Measurements from ENCODE around the gene AOX1.

AOX1 gene

DNA sequence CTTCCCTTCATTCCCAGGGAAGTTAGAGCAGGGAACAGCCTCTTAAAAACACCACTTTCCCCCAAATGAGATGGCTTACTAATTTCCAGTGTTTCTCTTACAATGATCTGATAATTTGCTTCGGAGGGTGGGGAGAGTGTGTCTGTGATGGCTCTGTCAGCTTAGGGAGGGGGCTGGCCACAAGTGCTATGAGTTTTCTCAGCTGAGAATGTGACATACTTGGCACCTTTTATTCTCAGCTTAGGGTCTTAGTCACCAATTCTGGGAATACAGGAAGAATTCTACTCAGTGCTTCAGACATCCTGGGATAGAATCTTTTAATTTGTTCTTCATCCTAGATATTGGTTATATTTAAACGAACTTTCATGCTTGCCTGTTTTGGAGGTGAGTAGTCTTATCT lies 64.4 kb downstream of the AOX1 start:
- POLR2A ChIA-PET (ENCODE audit: low non-redundant PET) = no interaction called here
- TF ChIP-seq, protein P1, sequence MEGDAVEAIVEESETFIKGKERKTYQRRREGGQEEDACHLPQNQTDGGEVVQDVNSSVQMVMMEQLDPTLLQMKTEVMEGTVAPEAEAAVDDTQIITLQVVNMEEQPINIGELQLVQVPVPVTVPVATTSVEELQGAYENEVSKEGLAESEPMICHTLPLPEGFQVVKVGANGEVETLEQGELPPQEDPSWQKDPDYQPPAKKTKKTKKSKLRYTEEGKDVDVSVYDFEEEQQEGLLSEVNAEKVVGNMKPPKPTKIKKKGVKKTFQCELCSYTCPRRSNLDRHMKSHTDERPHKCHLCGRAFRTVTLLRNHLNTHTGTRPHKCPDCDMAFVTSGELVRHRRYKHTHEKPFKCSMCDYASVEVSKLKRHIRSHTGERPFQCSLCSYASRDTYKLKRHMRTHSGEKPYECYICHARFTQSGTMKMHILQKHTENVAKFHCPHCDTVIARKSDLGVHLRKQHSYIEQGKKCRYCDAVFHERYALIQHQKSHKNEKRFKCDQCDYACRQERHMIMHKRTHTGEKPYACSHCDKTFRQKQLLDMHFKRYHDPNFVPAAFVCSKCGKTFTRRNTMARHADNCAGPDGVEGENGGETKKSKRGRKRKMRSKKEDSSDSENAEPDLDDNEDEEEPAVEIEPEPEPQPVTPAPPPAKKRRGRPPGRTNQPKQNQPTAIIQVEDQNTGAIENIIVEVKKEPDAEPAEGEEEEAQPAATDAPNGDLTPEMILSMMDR (conservative IDR thresholded peaks at IDR 0.05; ENCODE audit: low read depth) = no peak
- no peak overlapping the region for H3K27ac ChIP-seq
- CTCF ChIA-PET = no interaction called here
- no peak for DNase-seq (ENCODE audit: low spot score)

DNA sequence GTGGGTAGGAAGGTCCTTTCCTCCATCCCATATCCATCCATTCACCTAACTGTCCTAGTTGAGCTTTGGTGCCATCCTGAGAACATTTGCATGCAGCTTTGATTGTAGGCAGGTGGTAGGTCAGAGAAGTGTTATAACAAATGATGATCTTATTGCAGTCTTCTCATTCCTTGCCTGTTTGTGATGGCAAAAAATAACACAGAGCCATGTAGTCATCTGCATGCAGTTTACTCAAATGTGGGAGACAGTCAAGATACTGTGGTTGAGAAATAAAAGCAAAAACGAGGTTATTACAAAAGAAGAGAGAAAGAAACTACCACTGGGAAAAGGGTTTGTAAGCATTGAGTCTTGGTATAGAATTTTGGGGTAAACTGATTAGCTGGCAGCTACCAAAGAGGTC lies 66.3 kb downstream of the AOX1 start:
- TF ChIP-seq, protein P1 (conservative IDR thresholded peaks at IDR 0.05; ENCODE audit: low read depth) = no peak
- POLR2A ChIA-PET (ENCODE audit: low non-redundant PET) = no interaction called here
- DNase-seq (ENCODE audit: low spot score) = no peak
- CTCF ChIA-PET = no interaction called here
- H3K27ac ChIP-seq = no peak overlapping the region

DNA sequence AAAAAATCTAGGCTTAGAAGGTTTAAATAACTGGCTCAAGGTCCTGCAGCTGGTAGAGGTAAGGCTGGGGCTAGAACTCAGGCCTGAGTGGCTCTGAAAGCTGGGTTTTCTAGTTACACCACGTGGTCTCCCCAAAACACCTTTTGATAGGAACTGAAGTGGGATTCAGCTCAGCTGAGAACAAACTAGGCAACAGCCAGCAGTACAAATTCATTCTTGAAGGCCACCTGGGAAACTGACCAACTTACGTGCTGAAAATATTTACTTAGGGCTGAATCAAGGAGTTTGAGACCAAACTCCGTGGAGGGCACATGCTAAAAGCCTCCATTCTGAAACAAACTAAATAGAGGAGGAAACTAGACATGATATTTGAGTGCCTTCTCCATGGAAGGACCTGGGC lies 67.2 kb downstream of the AOX1 start:
- ChIA-PET CTCF (no interaction called here), POLR2A (ENCODE audit: low non-redundant PET) (no interaction called here)
- DNase-seq (ENCODE audit: low spot score) = no peak
- TF ChIP-seq, protein P1 (conservative IDR thresholded peaks at IDR 0.05; ENCODE audit: low read depth) = no peak
- no peak overlapping the region for H3K27ac ChIP-seq

DNA sequence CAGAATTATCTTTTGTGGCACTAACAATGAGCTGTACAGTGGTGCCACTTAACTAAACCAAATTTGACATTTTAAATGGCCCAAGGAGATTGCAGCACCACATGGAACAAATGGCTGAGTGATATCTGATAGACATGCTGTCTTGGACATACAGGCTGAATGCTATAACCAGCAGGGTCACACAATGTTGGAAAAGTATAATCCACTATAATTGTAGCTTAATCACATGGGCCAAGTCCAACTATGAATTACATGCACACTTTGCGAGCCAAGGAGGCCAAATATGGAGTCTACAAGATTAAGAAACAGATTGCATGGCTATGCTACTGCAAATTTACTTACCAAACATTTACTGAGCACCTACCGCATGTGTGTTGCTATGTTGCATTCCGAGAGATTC lies 69.0 kb downstream of the AOX1 start:
- POLR2A ChIA-PET (ENCODE audit: low non-redundant PET) = no interaction called here
- CTCF ChIA-PET = no interaction called here
- DNase-seq (ENCODE audit: low spot score) = no peak
- TF ChIP-seq, protein P1 (conservative IDR thresholded peaks at IDR 0.05; ENCODE audit: low read depth) = no peak
- no peak overlapping the region for H3K27ac ChIP-seq

DNA sequence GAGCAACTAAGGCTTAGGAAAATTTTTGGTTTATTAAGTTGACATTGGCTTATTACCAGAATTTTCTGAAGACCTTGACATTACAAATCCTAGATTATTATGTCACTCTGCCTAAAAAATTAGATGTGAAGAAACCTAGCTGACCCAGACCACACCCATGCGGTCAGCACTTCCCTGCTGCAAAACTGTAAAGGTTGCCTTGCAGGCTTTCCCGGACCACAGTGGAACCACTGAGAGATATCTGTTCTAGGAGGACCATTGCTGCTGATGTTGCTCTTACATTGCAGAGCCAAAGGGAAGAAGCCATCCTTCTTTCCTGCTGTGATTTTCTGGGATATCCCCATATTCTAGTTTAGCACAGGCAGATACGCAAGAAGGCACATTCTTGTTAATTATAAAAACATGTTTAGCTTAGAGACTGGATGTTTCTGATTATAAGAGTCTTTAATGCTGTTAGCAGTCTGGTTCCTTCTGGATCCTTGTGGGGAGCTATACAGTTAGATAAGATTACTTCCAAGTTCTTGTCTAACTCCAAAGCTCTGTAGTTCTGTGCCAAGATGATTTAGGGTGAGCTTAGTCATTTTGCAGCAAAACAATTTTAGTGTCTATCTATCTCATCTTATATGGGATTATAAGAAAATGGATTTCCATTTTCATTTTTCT lies 70.2 kb downstream of the AOX1 start:
- TF ChIP-seq, protein P1 (conservative IDR thresholded peaks at IDR 0.05; ENCODE audit: low read depth) = no peak
- ChIA-PET POLR2A (ENCODE audit: low non-redundant PET) (no interaction called here), CTCF (no interaction called here)
- no peak overlapping the region for H3K27ac ChIP-seq
- DNase-seq (ENCODE audit: low spot score) = no peak

DNA sequence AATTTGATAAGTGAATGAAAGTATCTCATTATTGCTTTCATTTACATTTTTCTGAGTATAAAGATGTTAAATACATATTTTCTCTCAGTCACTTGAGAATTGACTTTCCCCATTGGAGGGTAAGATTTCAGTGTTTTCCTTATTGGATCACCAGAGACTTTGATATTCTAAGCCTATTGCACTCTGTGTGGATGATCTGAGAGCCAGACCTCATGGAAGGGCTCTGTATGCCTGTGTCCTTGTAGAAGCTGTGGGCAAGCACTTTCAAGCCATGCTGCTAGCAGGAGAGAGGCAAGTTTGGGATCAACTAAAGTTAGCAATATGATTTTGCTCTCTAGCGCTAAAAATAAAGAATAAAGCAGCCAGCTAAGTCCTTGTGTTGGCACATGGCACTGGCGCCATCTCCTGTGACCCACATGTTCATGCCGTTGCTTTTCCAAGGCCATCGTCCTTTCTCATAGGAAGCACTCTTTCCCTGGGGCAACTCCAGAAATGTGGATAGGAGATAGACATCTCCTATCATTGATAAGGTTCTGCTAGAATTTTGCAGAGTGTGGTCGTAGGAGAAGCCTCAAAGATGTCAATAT lies 72.6 kb downstream of the AOX1 start:
- ChIA-PET CTCF (interaction anchor here (0.6 kb wide), 2 partner anchors 77 to 128 kb away, joined by 3 to 10 read pairs; no protein-coding TSS in a partner anchor), POLR2A (ENCODE audit: low non-redundant PET) (no interaction called here)
- no peak overlapping the region for H3K27ac ChIP-seq
- TF ChIP-seq, protein P1 (conservative IDR thresholded peaks at IDR 0.05; ENCODE audit: low read depth) = no peak
- DNase-seq (ENCODE audit: low spot score) = no peak
